Spinal cord (tissue), 10 donors: ENCODE data around the gene TMEM138. TPM values are rescaled to one million over a fixed set of nuclear protein-coding genes. Genes with fewer than 3 reads are reported as not detected.
A peak's percentile ranks its signal among the peaks of the same experiment; 100 is the strongest.
"Not testable (repeated sequence)": the region's sequence is repeated elsewhere in the genome, so short reads cannot be mapped to it uniquely, and the experiment has no call there.

ENCODE experiments used
- DNase-seq, 6 donors: peaks; one replicate each; pipeline versions ENCODE4 v3.0.0 to v3.0.0-alpha.2; 2013 to 2015; ENCODE audit warnings: low spot score in 6 of 6, low read depth in 4 of 6
- H3K27ac ChIP-seq: one replicate; pipeline ENCODE4 v1.5.1; 2013; ENCODE audit warnings: low read depth, low read length, control low read depth
- H3K27me3 ChIP-seq: one replicate; pipeline ENCODE4 v1.6.1; 2013; ENCODE audit warnings: low read length; ENCODE audit not compliant: control insufficient read depth, insufficient read depth
- H3K36me3 ChIP-seq: one replicate; pipeline ENCODE4 v1.6.1; 2013; ENCODE audit warnings: low read length; ENCODE audit not compliant: control insufficient read depth, insufficient read depth
- H3K4me1 ChIP-seq: one replicate; pipeline ENCODE4 v1.6.1; 2013; ENCODE audit warnings: low read length; ENCODE audit not compliant: control insufficient read depth, insufficient read depth
- H3K4me3 ChIP-seq: one replicate; pipeline ENCODE4 v1.5.1; 2013; ENCODE audit warnings: low read depth, low read length, control low read depth
- H3K9me3 ChIP-seq: one replicate; pipeline ENCODE4 v1.6.1; 2013; ENCODE audit warnings: low read length; ENCODE audit not compliant: control insufficient read depth, insufficient read depth
- WGBS: methylation state at CpG from one replicate; pipeline ENCODE4 v1.1.5; 2013; ENCODE audit warnings: missing lambda C conversion rate; ENCODE audit not compliant: insufficient coverage; 5-methylcytosine and 5-hydroxymethylcytosine counted together
- polyA plus RNA-seq, 2 donors: library from polyadenylated mRNA; unstranded; fragments of 120-200 nt; gene quantifications; one replicate each; pipeline ENCODE4 v1.2.1, GENCODE V29; 2013; ENCODE audit not compliant: insufficient read length in 2 of 2
- total RNA-seq, 2 donors: library from RNA; depleted of rRNA in 1 of 2; stranded (reverse); fragments of 120-200 nt in 1 of 2; fragments of >200 nt in 1 of 2; gene quantifications; one replicate each; pipeline versions ENCODE4 v1.2.3 to v1.2.4, GENCODE V29; 2013 to 2014
- donor health status: healthy.

TMEM138 gene
- total and polyA plus RNA-seq, 4 donors = 19.0 to 41.2 (median 31.3) TPM

DNA sequence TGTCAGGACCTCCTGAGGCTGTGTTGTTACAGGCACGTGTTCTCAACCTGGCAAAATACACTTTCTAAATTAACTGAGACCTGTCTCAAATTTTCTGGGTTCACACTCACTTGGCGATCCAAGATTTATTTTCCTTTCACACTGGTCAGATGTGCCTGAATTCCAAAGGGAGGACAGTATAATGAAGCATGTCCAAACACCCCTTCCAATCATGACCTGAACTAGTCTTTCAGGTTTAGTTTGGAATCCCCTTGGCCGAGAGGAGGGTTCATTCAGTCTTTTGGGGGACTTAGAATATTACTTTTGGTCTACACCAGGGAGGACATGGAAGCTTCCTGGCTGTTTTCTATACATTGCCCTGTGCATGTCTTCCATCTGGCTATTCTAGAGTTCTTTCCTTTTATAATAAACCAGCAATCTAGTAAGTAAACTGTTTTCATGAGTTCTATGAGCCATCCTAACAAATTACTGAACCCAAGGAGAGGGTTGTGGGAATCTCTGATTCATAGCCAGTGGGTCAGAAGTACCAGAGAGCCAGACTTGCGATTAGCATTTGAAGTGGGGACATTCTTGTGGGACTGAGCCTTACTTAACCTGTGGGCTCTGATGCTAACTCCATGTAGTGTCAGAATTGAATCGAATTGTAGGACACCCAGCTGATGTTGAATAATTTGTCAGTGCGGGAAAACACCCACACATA lies 15.4 kb downstream of the TMEM138 start:
- Histone ChIP-seq H3K27ac (no peak overlapping the region), H3K36me3 (peaks cover 11% of the 10 kb centered on the region), H3K9me3 (peaks cover 2% of the 10 kb centered on the region), H3K4me1 (no peaks in the 10 kb centered on the region), H3K27me3 (no peaks in the 10 kb centered on the region), H3K4me3 (no peak overlapping the region)
- no CpG with 5 or more reads among the region's 6 CpGs for WGBS
- no peak for DNase-seq

DNA sequence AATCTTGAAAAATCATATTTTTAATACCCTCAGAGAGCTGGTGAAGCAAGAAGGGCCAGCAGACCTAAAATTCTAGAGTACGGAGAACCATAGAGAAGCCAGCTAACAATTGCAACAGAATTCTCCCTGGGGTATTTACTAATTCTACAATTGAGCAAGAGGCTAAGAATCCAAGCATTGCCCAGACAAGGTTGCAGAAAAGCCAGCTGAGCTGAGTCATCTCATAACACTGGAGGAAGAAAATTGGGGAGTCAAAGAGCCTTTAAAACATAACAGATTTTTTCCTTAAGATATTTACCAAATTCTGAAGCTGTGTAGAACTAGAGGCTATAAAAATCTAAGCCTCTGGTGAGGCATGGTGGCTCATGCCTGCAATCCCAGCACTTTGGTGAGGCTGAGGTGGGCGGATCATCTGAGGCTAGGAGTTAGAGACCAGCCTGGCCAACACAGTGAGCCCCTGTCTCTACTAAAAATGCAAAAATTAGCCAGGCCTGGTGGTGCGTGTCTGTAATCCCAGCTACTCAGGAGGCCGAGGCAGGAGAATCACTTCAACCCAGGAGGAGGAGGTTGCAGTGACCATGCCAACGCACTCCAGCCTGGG lies 16.6 kb downstream of the TMEM138 start:
- DNase-seq = no peak
- Histone ChIP-seq H3K27me3 (no peaks in the 10 kb centered on the region), H3K4me1 (no peaks in the 10 kb centered on the region), H3K36me3 (peaks cover 12% of the 10 kb centered on the region), H3K4me3 (no peak overlapping the region), H3K9me3 (no peaks in the 10 kb centered on the region), H3K27ac (no peak overlapping the region)
- 100% methylated on average over 2 of the region's 5 CpGs for WGBS

DNA sequence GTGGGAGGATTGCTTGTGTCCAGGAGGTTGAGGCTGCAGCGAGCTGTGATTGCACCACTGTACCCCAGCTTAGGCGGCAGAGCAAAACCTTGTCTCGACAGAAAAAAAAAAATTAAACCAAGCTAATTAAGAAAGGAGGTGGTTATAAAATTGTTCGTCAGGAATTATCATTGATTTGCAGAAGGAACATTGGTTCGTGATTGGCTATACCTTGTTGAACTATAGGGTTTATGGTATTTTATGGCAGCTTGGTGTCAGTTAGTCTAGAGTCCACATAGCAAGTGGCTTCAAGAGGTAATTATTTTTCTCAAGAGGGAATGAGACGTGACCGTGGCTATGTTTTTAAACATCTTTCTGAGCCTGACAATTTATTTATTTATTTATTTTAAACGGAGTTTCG lies 18.7 kb downstream of the TMEM138 start:
- H3K27ac ChIP-seq = no peak overlapping the region
- H3K36me3 ChIP-seq = peaks cover 11% of the 10 kb centered on the region
- H3K4me3 ChIP-seq = no peak overlapping the region
- DNase-seq = no peak
- no peaks in the 10 kb centered on the region for H3K4me1 ChIP-seq
- no peaks in the 10 kb centered on the region for H3K27me3 ChIP-seq
- H3K9me3 ChIP-seq = no peaks in the 10 kb centered on the region
- 93% methylated on average over 3 of the region's 9 CpGs for WGBS

DNA sequence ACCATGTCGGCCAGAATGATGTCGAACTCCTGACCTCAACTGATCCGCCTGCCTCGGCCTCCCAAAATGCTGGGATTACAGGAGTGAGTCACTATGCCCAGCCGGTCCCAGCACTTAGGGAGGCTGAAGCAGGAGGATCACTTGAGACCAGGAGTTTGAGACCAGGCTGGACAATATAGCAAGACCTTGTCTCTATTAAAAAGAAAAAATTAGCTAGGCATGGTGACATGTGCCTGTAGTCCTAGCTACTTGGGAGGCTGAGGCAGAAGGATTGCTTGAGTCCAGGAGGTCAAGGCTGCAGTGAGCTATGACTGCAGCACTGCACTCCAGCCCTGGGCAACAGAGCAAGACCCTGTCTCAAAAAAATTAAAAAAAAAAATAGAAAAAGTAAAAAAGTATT lies 21.7 kb downstream of the TMEM138 start:
- not testable (repeated sequence) for DNase-seq, H3K27me3 ChIP-seq, H3K9me3 ChIP-seq, H3K4me1 ChIP-seq, H3K27ac ChIP-seq, H3K4me3 ChIP-seq
- peaks cover 11% of the 10 kb centered on the region for H3K36me3 ChIP-seq
- WGBS = 91% methylated on average over 5 of the region's 5 CpGs

DNA sequence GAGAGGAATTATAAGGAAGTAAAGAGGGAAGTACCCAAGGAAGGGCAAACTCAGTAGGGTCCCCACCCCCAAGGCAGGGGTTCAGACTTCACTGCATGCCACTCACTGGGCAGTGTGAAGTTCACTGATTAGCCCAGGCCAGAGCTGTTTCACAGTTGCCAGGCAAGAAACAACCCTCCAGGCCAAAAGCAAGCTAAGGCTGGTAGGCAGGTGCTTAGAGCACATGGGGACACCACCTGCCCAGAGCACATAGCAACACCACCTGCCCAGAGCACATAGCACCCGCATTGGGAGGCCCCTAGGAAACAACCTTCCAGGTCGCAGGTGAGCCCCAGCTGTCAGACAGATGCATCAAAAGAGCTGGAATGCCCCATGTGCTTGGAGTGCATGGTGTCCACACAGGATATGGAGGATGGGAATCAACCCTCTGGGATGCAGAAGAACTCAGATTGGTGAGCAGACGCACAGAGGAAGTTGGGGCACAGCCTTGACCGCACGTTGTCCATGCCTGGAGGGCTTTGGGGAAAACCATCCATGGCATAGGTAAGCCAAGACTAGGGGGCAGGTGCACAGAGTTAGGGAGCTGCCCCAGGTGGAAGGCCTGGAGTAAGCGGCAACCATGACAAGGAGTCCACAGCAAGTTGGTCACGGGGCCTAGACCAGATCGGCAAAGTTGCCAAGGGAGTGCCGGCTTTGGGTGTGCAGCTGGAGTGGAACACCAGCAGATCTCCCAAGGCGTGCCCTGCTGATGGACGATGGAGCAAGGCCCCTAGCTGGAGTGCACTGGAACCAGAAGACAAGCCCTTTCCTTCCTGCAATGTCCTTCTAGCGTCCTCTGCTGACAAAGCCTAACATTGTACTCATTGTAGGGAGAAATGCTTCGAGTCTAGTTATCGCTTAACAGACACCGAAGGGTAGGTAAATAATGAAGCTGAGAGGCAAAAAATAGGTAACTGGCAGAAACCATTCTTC lies 22.4 kb downstream of the TMEM138 start:
- Histone ChIP-seq H3K27ac (no peak overlapping the region), H3K36me3 (peaks cover 9% of the 10 kb centered on the region), H3K9me3 (no peaks in the 10 kb centered on the region), H3K4me3 (no peak overlapping the region), H3K27me3 (no peaks in the 10 kb centered on the region), H3K4me1 (no peaks in the 10 kb centered on the region)
- WGBS = 94% methylated on average over 10 of the region's 15 CpGs
- no peak for DNase-seq

DNA sequence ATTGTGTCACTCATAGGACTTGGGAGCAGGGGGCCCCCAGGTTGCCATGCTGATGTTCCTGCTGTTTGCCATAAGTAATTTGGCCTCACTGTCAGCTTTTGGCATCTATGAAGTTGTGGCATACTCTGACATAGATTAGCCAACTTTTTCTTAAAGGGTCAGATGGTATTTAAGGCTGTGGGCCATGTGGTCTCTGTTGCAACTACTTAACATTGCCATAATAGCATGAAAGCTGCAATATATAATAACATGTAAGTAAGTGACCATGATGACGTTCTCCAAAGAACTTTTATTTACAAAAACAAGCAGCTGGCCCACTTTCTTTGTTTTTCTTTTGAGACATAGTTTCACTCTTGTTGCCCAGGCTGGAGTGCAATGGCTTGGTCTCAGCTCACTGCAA lies 28.0 kb downstream of the TMEM138 start:
- Histone ChIP-seq H3K4me3 (no peak overlapping the region), H3K9me3 (no peaks in the 10 kb centered on the region), H3K36me3 (peaks cover 12% of the 10 kb centered on the region), H3K4me1 (peaks cover 17% of the 10 kb centered on the region), H3K27me3 (no peaks in the 10 kb centered on the region), H3K27ac (no peak overlapping the region)
- DNase-seq = no peak
- whole genome bisulfite sequencing = no CpG with 5 or more reads among the region's 1 CpG

DNA sequence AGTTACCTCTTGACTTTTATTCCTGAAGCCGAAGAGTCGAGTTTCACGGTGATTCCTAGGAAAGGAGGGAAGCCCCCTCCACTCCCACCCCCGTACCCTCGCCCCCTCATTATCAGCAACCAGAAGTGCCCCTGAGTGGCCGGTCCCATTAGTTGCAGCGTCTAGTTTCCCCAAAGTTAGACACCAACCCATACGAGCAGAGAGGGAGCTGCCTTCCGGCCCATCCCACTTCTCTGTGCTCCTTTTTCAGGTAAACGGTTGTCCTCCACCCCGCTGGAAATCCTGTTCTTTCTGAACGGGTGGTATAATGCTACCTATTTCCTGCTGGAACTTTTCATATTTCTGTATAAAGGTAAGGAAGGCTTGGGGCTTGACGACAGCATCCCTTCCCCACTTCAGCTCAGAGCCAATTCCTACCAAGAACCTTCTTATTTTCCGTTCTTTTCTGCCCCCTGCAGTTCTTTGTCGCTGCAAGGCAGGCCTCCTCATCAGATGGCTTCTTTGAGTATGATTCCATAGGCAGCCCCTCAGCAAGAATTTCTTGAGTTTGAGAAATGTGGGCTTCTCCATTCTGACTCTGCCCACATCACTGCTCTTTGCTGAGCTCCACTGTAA lies 30.9 kb downstream of the TMEM138 start:
- Histone ChIP-seq H3K4me3 (peak overlapping the region; percentile 92), H3K4me1 (peaks cover 17% of the 10 kb centered on the region), H3K9me3 (no peaks in the 10 kb centered on the region), H3K36me3 (peaks cover 31% of the 10 kb centered on the region), H3K27ac (no peak overlapping the region), H3K27me3 (no peaks in the 10 kb centered on the region)
- WGBS = no CpG with 5 or more reads among the region's 15 CpGs
- DNase-seq = peak in 2 of 6 donors; percentile 53 to 79

DNA sequence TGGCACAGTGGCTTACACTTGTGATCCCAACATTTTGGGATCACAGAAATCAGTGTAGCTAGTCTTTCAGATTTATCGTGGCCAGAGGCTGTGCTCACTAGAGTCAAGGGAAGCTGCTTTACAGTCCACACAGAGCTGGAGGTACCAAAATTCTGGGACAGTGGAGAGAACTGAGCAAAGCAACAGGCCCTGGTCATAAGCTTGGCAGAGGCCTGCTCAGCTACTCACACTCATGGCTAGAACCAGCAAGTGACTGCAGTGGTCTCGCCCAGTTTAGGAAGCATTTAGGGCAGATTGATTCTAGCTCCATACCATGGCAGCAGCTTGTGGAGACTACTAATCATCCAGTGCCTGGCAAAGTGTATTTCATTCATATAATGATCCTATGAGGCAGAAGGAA lies 39.0 kb downstream of the TMEM138 start:
- DNase-seq = peak in 1 of 6 donors; percentile 7
- Histone ChIP-seq H3K27ac (no peak overlapping the region), H3K9me3 (no peaks in the 10 kb centered on the region), H3K4me1 (peaks cover 13% of the 10 kb centered on the region), H3K36me3 (peaks cover 43% of the 10 kb centered on the region), H3K4me3 (no peak overlapping the region), H3K27me3 (no peaks in the 10 kb centered on the region)
- WGBS = 100% methylated on average over 1 of the region's 2 CpGs

DNA sequence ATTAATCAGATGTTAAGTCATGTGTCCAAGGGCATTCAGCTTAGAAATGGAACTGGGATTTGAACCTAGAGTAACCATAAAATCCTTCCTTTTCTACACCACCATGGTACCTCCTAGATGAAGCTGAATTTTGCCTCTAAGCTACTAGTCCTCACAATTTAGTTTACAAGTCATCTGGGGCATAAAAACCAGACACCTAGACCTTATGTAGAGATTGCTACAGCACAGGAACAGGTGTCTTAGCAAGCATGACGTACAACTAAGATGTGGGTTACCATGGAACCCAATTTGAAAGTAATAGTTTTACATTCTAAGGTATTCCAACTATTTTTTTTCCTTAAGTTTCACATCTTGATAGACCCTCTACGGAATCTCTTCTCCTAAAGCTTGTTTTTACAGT lies 39.4 kb downstream of the TMEM138 start:
- Histone ChIP-seq H3K36me3 (peaks cover 40% of the 10 kb centered on the region), H3K27me3 (no peaks in the 10 kb centered on the region), H3K9me3 (no peaks in the 10 kb centered on the region), H3K4me1 (peaks cover 14% of the 10 kb centered on the region), H3K4me3 (no peak overlapping the region), H3K27ac (no peak overlapping the region)
- 96% methylated on average over 2 of the region's 2 CpGs for WGBS
- no peak for DNase-seq
